ENCODE measurements around the gene PPP1R26.
"Not testable (repeated sequence)": the region's sequence is repeated elsewhere in the genome, so short reads cannot be mapped to it uniquely, and the experiment has no call there.

The PPP1R26 gene

GRCh38 chr9:135479469-135480052, at the start of gene PPP1R26:
Gene PPP1R26, plus strand, starts transcription at chr9:135479782. Its CDS starts 4,729 bp downstream, at chr9:135484511.
- in situ Hi-C loops (cut with HindIII; ENCODE audit: low sequenced_read_pairs), result no loop called here

DNA sequence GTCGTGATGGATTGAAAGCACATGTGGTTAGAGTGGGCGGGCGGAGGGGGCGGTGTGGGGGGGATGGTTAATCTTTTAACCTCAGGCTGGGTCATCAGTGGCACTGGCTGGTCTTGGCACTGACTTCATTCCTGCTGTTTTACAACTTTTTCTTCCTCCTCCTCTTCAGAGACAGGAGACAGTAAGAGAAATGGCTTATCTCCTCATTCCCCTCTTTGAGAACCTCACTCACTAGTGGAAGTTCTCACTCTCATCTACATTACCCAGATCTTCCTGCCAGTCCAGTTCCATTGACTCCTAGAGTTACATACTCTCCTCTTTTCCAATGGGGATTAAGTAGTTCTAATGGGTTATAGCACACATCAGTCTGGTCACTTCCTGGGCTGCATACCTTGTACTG, 42.3 kb upstream of the PPP1R26 start:
- in situ Hi-C loops (cut with HindIII; ENCODE audit: low sequenced_read_pairs), result no loop called here

DNA sequence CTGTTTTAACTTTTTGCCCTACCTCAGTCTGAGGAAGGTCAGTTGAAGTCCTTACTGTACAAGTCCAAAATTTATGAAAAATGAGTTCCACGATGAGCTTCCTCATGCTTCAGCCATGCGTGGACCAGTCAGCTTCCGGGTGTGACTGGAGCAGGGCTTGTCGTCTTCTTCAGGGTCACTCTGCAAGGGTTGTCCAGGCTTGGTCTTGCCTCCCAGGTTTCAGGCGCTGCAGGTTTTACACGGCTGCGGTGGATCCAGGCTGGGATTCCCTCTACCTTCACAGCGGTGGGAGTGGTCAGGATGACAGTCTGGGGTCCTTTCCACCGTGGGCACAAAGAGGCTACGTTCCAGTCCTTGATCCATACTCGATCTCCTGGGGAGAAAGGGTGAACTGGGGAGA, 41.9 kb upstream of the PPP1R26 start:
- in situ Hi-C loops (cut with HindIII; ENCODE audit: low sequenced_read_pairs), result not testable (repeated sequence)

DNA sequence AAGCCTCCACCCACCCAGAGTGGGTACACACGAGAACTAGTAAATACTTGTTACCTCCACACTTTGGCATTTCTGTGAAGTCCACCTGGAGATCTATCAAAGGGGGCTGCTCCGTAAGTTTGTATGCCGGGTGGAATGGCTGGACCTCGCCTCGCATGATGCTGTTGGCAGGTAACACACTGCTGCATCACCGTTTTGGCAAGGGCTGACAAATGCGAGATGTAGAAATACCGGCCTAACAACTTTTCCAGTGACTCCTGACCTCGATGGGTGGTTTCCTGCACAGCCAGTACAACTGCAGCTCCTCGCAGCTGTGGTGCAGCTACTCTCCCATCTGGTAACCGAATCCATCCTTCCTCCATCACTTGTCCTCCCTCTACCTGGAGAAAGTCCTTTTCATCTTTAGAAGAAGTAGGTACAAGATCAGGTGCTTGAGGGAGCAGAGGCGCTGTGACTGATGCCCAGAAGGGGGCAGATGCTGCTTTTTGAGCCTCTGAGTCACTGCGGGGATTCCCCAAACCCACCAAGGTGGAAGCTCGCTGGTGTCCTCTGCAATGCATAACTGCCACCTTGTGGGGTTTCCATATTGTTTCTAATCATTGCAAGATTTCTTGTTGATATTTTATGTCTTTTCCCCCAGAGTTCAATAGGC, 40.9 kb upstream of the PPP1R26 start:
- in situ Hi-C loops (cut with HindIII; ENCODE audit: low sequenced_read_pairs), result not testable (repeated sequence)

- in situ Hi-C loops (cut with HindIII; ENCODE audit: low sequenced_read_pairs), result not testable (repeated sequence)
Observed at GRCh38 chr9:135439514-135439913, 40.1 kb upstream of the PPP1R26 start.

DNA sequence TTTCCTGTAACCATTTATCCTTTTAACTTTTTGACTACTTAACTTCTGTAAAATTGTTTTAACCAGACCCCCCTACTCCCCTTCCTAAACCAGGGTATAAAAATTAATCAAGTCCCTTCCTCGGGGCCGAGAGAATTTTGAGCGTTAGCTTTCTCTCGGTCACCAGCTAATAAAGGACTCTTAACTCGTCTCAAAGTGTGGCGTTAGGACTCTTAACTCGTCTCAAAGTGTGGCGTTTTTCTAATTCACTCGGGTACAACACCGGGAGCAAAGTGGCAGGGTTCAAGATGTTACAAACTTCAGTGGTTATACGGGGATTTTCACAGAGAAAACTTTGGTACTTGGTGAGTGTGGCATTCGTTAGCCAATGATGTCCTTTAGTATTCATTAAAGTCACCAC, 39.7 kb upstream of the PPP1R26 start:
- in situ Hi-C loops (cut with HindIII; ENCODE audit: low sequenced_read_pairs), result no loop called here

GRCh38 chr9:135440620-135441019, 39.0 kb upstream of the PPP1R26 start:
- in situ Hi-C loops (cut with HindIII; ENCODE audit: low sequenced_read_pairs), result no loop called here

DNA sequence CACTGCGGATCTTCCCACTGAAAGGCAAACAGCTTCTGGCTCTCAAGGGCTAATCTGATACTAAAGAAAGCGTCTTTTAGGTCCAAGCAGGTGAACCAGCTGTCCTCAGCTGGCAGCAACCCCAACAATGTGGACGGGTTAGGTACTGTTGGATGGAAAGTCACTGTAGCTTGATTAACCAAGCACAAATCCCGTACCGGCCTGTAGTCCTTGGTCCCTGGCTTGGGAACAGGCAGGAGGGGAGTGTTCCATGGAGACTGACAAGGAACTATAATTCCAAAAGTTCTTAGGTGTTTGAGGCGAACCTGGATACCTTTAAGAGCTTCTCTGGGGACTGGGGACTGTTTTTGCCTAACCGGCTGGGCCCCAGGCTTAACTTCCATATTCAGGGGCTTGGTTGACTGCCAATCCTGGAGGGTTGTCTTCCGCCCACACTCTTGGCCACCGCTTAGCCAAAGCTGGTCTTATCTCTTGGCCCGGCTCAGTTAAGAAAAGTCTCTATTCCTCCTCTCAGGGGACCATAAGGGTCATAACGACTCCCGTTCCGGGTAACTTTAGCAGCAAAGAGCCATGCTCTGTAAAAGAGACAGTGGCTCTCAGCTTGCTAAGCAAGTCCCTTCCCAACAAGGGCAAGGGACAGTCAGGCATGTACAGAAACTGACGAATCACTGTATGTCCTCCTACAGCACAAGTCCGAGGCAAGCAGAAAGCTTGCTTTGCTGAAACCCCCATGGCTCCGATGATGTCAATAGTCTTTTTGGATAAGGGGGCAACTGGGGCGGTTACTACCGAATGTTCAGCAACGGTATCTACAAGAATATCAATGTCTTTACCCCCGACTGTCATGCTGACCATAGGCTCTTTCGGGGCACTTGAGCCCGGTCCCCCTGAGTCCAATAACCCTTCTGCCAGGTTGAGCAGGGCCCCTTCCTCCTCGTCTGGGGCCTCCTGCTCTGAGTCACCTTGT, 38.2 kb upstream of the PPP1R26 start:
- in situ Hi-C loops (cut with HindIII; ENCODE audit: low sequenced_read_pairs), result not testable (repeated sequence)

DNA sequence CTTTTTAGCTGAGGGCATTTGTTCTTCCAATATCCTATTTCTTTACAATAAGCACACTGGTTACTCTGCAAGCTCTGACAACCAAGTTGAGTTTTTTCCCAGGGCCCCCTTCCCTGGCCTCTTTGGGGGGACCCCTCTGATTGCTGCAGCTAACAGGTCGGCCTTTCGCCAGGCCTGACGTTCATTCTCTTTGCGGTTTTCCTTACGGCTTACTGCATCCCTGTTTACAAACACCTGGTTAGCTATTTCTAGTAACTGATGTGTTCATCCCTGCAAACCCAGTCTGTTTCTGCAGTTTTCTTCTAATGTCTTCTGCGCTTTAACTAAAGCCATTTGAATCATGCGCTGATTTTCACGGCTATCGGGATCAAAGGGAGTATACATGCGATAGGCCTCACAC, 37.5 kb upstream of the PPP1R26 start:
- in situ Hi-C loops (cut with HindIII; ENCODE audit: low sequenced_read_pairs), result no loop called here

DNA sequence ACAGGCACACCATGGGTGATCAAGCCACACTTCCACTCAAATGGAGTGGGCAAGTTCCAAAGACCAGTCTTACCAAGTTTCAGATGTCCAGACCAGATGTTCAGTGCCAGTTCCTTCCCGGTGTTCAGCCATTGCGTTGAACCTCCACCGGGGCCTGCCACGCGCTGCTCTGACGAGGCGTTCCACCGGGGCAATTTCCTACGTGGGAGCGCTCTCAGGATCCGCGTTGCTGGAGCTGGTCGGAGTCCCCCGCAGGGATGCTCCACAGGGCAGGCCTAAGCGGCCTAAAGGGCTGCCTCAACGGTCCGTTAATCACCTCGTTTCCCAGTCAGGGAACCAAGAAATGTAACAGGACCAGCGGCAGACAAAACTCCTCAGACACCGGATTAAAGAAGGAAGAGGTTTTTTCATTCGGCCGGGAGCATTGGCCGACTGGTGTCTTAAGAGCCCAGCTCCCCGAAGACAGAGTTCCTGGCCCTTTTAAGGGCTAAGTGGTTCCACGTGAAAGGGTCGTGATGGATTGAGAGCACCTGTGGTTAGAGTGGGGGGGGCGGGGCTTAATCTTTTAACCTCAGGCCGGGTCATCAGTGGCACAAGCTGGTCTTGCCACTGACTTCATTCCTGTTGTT, 35.7 kb upstream of the PPP1R26 start:
- in situ Hi-C loops (cut with HindIII; ENCODE audit: low sequenced_read_pairs), result no loop called here

DNA sequence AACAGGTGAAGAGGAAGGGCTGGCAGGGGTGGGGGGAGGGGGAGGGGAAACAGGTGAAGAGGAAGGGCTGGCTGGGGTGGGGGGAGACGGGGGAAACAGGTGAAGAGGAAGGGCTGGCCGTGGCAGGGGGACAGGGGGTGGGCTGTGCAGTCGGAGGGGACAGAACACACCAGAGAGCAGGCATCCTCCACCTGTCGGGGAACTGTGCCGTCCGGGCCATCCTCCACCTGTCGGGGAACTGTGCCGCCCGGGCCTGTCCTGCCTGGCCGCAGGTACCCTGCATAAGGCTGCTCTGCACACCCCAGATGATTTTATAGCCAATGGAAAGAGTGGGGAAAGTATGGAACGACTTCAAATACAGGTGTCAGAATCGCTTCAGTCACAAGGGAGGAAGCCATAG, 32.5 kb upstream of the PPP1R26 start:
- in situ Hi-C loops (cut with HindIII; ENCODE audit: low sequenced_read_pairs), result no loop called here

DNA sequence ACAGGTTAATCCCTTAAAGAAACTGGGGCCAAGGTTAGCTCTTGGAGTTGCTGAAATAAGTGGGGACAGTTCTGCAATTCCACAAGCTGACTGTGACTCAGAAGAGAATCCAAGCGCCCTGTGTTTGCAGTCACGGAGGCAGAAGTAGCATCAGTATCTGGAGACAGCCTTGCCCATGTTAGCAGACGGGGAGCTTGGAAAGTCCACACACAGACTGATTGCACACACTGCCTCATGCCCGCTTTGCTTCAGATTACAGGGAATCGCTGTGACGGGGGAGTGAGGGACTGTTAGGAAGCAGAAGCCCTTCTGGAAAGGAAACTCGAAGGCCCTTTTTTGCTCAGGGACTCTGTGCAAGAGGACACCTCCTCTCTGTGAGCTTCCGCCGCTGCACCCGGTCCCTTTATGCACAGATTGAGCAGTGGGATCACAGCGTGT, 30.9 kb upstream of the PPP1R26 start:
- in situ Hi-C loops (cut with HindIII; ENCODE audit: low sequenced_read_pairs), result no loop called here

DNA sequence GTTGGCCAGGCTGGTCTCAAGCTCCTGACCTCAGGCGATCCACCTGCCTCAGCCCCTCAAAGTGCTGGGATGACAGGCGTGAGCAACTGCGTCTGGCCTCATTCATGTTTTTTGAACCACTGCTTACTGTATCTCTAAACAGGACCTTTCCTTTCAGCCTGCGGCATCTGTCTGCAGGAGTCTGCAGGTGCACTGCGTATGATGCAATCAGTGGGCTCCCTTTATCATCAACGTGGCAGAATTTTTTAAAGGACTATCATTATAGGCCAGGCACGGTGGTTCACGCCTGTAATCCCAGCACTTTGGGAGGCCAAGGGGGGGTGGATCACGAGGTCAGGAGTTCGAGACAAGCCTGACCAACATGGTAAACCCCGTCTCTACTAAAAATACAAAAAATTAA, 30.1 kb upstream of the PPP1R26 start:
- in situ Hi-C loops (cut with HindIII; ENCODE audit: low sequenced_read_pairs), result not testable (repeated sequence)

- in situ Hi-C loops (cut with HindIII; ENCODE audit: low sequenced_read_pairs), result no loop called here
Observed at GRCh38 chr9:135450956-135451355, 28.6 kb upstream of the PPP1R26 start.

- in situ Hi-C loops (cut with HindIII; ENCODE audit: low sequenced_read_pairs), result not testable (repeated sequence)
Observed at GRCh38 chr9:135451909-135452308, 27.7 kb upstream of the PPP1R26 start.

GRCh38 chr9:135454737-135455136, 24.8 kb upstream of the PPP1R26 start:
- in situ Hi-C loops (cut with HindIII; ENCODE audit: low sequenced_read_pairs), result no loop called here

GRCh38 chr9:135455401-135456030, 24.1 kb upstream of the PPP1R26 start:
- in situ Hi-C loops (cut with HindIII; ENCODE audit: low sequenced_read_pairs), result no loop called here

- in situ Hi-C loops (cut with HindIII; ENCODE audit: low sequenced_read_pairs), result no loop called here
Observed at GRCh38 chr9:135456436-135457104, 23.0 kb upstream of the PPP1R26 start.

DNA sequence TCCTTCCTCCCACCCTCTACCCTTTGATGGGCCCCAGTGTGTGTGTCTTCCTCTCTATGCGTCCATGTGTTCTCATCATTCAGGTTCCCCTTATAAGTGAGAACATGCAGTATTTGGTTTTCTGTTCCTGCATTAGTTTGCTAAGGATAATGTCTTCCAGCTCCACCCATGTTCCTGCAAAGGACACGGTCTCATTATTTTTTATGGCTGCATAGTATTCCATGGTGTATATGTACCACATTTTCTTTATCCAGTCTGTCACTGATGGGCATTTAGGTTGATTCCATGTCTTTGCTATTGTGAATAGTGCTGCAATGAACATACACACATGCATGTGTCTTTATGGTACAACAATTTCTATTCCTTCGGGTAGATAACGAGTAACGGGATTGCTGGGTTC, 21.1 kb upstream of the PPP1R26 start:
- in situ Hi-C loops (cut with HindIII; ENCODE audit: low sequenced_read_pairs), result not testable (repeated sequence)

GRCh38 chr9:135461936-135462335, 17.6 kb upstream of the PPP1R26 start:
- in situ Hi-C loops (cut with HindIII; ENCODE audit: low sequenced_read_pairs), result no loop called here
